Measurements from ENCODE around the gene NKPD1. TPM values are rescaled to one million over a fixed set of nuclear protein-coding genes. Genes with fewer than 3 reads are reported as not detected.

NKPD1 gene
- total RNA-seq, 1 donor from 2014 or later, result not detected

- Histone ChIP-seq H3K27ac (ENCODE audit: low read depth, low read length) (no peak overlapping the region), H3K4me3 (ENCODE audit: insufficient read depth, low read depth, low read length) (no peak overlapping the region), H3K4me2 (ENCODE audit: low read length) (no peak overlapping the region), H3K9ac (ENCODE audit: low read length) (no peak overlapping the region), H3K9me3 (ENCODE audit: insufficient read depth, low read depth, low read length) (no peaks in the 10 kb centered on the region), H3K36me3 (ENCODE audit: insufficient read depth, low read length) (peaks cover 3% of the 10 kb centered on the region), H3K27me3 (ENCODE audit: insufficient read depth, low read length) (no peaks in the 10 kb centered on the region), H3K79me2 (ENCODE audit: insufficient read depth, low read length) (no peaks in the 10 kb centered on the region), H3K4me1 (ENCODE audit: insufficient read depth, low read length) (no peaks in the 10 kb centered on the region), H2AFZ (ENCODE audit: low read depth, low read length) (no peak overlapping the region), H4K20me1 (ENCODE audit: insufficient read depth, low read length) (peaks cover 17% of the 10 kb centered on the region)
- Mint-ChIP-seq H3K27me3 (ENCODE audit: low read depth, unreplicated experiment) (no peaks in the 10 kb centered on the region), H3K27ac (ENCODE audit: unreplicated experiment) (no peak overlapping the region), H3K36me3 (ENCODE audit: low read depth, unreplicated experiment) (peaks cover 16% of the 10 kb centered on the region), H3K9me3 (ENCODE audit: unreplicated experiment) (peaks cover 2% of the 10 kb centered on the region), H3K4me3 (ENCODE audit: unreplicated experiment) (no peak overlapping the region), H3K4me1 (ENCODE audit: low read depth, unreplicated experiment) (peaks cover 2% of the 10 kb centered on the region)
- no peak for FAIRE-seq
- no peak for TF ChIP-seq EZH2 (IDR thresholded peaks at IDR 0.05; ENCODE audit: insufficient read depth, low read length)
- TF ChIP-seq, protein P1, sequence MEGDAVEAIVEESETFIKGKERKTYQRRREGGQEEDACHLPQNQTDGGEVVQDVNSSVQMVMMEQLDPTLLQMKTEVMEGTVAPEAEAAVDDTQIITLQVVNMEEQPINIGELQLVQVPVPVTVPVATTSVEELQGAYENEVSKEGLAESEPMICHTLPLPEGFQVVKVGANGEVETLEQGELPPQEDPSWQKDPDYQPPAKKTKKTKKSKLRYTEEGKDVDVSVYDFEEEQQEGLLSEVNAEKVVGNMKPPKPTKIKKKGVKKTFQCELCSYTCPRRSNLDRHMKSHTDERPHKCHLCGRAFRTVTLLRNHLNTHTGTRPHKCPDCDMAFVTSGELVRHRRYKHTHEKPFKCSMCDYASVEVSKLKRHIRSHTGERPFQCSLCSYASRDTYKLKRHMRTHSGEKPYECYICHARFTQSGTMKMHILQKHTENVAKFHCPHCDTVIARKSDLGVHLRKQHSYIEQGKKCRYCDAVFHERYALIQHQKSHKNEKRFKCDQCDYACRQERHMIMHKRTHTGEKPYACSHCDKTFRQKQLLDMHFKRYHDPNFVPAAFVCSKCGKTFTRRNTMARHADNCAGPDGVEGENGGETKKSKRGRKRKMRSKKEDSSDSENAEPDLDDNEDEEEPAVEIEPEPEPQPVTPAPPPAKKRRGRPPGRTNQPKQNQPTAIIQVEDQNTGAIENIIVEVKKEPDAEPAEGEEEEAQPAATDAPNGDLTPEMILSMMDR (IDR thresholded peaks at IDR 0.05; ENCODE audit: insufficient read depth, low read depth, low read length), result no peak
- no peak for DNase-seq (ENCODE audit: low read depth)
Observed at GRCh38 chr19:45144431-45145269, 16.1 kb downstream of the NKPD1 start.

GRCh38 chr19:45142726-45143110 lies 18.1 kb downstream of the NKPD1 start:
- H3K27me3 Mint-ChIP-seq (ENCODE audit: low read depth, unreplicated experiment), result no peaks in the 10 kb centered on the region
- H3K27me3 ChIP-seq (ENCODE audit: insufficient read depth, low read length), result no peaks in the 10 kb centered on the region
- H3K79me2 ChIP-seq (ENCODE audit: insufficient read depth, low read length), result peaks cover 9% of the 10 kb centered on the region
- TF ChIP-seq, protein P1 (IDR thresholded peaks at IDR 0.05; ENCODE audit: insufficient read depth, low read depth, low read length), result no peak
- TF ChIP-seq EZH2 (IDR thresholded peaks at IDR 0.05; ENCODE audit: insufficient read depth, low read length), result no peak
- H3K9me3 ChIP-seq (ENCODE audit: insufficient read depth, low read depth, low read length), result no peaks in the 10 kb centered on the region
- H3K4me1 ChIP-seq (ENCODE audit: insufficient read depth, low read length), result no peaks in the 10 kb centered on the region
- DNase-seq (ENCODE audit: low read depth) (no peak), FAIRE-seq (no peak)
- no peak overlapping the region for H2AFZ ChIP-seq (ENCODE audit: low read depth, low read length)
- peaks cover 23% of the 10 kb centered on the region for H4K20me1 ChIP-seq (ENCODE audit: insufficient read depth, low read length)
- peak overlapping the region; percentile 64 for H3K27ac Mint-ChIP-seq (ENCODE audit: unreplicated experiment)
- peaks cover 7% of the 10 kb centered on the region for H3K36me3 Mint-ChIP-seq (ENCODE audit: low read depth, unreplicated experiment)
- no peak overlapping the region for H3K4me3 ChIP-seq (ENCODE audit: insufficient read depth, low read depth, low read length)
- no peak overlapping the region for H3K4me3 Mint-ChIP-seq (ENCODE audit: unreplicated experiment)
- no peak overlapping the region for H3K4me2 ChIP-seq (ENCODE audit: low read length)
- peaks cover 3% of the 10 kb centered on the region for H3K36me3 ChIP-seq (ENCODE audit: insufficient read depth, low read length)
- H3K9ac ChIP-seq (ENCODE audit: low read length), result no peak overlapping the region
- H3K9me3 Mint-ChIP-seq (ENCODE audit: unreplicated experiment), result no peaks in the 10 kb centered on the region
- H3K27ac ChIP-seq (ENCODE audit: low read depth, low read length), result no peak overlapping the region
- peaks cover 3% of the 10 kb centered on the region for H3K4me1 Mint-ChIP-seq (ENCODE audit: low read depth, unreplicated experiment)

Data from astrocyte (in vitro differentiated cells and primary cell).